HG02623 (cell line): ENCODE results near the gene KIF5A.
"Not testable (repeated sequence)": the region's sequence is repeated elsewhere in the genome, so short reads cannot be mapped to it uniquely, and the experiment has no call there.

Experiments
- ATAC-seq: cut with Tn5 transposase; IDR thresholded peaks from one replicate; pipeline ENCODE4 v1.9.1; 2021; ENCODE audit warnings: moderate library complexity; ENCODE audit not compliant: unreplicated experiment

KIF5A gene

DNA sequence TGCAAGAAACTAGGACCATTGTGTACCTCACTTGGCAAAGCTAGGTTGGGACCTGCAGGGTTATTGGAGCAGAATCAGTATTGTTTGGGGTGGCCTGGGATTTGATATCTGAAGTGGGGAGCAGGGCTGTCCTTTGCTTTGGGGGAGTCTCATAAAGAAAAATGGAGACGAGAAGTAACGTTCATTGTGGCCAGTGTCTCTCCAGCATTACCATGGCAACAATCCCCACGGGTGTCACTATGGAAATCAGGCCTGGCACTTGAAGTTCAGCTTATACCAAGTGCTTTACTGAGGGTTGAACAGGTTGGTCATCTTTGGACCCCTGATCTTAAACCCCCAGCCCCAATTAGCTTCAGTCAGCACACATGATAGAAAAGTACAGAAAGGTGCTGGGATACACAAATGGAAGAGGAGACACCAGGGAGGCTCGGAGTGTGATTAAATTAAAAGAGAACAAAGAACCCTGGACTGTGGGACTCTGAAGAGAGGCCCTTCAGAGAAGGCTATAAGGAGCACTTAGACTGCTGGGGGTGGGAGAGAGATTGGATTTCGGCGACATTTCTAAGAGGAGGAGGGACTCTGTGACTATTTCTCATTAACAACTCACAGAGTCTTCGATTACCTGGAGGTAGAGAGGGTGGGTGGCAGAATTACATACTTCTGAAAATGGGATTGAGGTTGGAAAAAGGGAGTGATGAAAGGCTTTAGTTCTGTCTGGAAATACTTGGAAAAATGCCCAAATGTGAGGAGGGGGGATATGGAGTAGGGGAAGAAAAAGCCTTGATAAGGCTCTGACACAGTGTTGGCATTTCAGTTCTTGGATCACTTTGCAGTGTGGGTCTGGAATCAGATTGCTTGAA lies 3.7 kb downstream of the KIF5A start:
- ATAC-seq, result no peak

DNA sequence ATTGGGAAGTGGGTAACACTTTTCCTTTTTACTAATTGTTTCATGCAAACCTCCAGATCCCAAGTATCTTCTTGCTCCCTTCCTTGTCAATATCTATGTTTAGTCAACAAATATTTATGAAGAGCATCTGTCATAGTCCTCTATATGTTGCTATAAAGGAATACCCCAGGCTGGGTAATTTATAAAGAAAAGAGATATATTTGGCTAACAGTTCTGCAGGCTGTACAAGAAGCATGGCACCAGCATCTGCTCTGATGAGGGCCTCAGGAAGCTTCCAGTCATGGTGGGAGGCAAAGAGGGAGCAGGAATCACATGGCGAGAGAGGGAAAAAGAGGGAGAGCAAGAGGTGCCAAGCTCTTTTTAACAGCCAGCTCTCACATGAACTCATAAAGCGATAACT lies 4.6 kb downstream of the KIF5A start:
- ATAC-seq, result no peak

GRCh38 chr12:57554897-57555296 lies 5.1 kb downstream of the KIF5A start:
- no peak for ATAC-seq

GRCh38 chr12:57558864-57559263 lies 9.0 kb downstream of the KIF5A start:
- ATAC-seq, result no peak

DNA sequence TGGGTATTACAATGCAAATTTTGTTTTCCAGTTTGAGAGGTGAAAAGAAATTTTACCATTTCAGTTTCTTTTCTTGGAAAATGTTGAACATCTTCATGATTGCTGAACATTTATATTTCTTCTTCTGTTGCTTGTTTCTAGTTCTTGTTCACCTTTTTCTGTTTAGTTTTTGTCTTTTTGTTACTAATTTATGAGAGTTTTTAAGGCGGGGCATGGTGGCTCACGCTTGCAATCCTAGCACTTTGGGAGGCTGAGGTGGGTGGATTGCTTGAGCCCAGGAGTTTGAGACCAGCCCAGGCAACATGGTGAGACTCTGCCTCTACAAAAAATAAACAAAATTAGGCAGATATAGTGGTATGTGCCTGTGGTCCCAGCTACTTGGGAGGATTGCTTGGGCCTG lies 10.7 kb downstream of the KIF5A start:
- ATAC-seq, result no peak

DNA sequence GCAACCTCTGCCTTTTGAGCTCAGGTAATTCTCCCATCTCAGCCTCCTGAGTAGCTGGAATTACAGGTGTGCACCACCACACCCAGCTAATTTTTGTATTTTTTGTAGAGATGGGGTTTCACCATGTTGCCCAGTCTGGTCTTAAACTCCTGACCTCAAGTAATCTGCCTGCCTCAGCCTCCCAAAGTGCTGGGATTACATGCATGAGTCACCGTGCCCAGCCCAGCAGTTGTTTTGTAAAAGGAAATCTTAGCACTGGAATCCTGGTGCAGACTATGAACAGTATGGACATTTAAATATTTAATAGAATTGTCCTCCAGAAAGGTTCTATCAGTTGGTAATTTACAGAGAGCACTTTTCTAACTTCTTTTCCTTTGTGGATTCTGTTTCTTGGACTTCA lies 11.3 kb downstream of the KIF5A start:
- not testable (repeated sequence) for ATAC-seq

DNA sequence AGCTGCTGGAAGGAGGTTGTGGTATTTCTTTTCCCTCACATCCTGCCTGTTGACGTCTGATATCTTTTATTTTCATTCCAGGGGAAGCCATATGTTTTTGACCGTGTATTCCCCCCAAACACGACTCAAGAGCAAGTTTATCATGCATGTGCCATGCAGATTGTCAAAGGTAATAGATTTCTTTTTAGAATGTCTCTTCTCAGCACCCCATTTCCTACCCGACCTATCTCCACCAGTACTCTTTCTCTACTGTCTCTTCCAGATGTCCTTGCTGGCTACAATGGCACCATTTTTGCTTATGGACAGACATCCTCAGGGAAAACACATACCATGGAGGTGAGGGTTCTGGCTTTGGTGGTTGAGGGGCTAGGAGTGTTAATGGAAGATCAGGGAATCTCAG lies 13.5 kb downstream of the KIF5A start:
- ATAC-seq, result no peak

DNA sequence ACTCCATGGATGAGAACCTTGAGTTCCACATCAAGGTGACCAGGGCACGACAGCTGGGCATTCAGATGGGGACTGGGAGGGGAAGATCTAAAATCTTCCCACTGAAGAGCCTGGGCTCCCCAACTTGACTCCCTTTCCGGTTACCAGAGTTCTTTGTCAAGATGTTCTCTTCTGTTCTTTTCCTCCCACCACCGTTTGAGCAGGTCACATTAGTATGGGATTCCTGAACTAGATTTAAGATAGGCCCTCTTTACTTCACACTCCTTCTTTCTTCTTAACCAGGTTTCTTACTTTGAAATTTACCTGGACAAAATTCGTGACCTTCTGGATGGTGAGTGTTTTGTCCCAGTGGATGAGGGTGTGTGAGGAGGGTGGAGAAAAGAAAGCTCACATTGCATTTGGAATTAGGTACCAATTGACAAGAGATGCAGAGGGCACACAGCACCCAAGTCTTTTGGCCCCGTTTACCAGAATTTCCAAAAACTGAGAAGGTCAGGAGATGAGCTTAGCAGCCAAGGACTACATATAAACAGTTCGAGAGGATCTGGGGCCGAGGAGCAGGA lies 14.4 kb downstream of the KIF5A start:
- ATAC-seq, result no peak

DNA sequence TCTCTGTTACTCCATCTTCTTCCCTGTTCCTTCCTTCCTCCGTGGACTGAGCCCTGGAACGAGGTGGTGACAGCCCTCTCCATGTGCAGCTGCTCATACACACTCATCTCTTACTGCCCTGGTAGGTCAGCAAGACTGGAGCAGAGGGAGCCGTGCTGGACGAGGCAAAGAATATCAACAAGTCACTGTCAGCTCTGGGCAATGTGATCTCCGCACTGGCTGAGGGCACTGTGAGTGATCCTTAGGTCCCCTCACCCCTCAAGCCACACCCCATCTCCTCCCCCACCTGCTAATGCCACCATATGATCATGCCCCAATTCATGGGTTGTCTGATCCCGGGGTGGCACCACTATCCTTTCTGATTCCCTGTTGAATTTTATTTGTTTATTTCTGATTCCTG lies 19.0 kb downstream of the KIF5A start:
- no peak for ATAC-seq

- no peak for ATAC-seq
These were observed 20.0 kb downstream of the KIF5A start for GRCh38 chr12:57569858-57570257.

- ATAC-seq, result not testable (repeated sequence)
These were observed 20.6 kb downstream of the KIF5A start for GRCh38 chr12:57570438-57570837.

- no peak for ATAC-seq
These were observed 22.3 kb downstream of the KIF5A start for GRCh38 chr12:57571926-57572762.

DNA sequence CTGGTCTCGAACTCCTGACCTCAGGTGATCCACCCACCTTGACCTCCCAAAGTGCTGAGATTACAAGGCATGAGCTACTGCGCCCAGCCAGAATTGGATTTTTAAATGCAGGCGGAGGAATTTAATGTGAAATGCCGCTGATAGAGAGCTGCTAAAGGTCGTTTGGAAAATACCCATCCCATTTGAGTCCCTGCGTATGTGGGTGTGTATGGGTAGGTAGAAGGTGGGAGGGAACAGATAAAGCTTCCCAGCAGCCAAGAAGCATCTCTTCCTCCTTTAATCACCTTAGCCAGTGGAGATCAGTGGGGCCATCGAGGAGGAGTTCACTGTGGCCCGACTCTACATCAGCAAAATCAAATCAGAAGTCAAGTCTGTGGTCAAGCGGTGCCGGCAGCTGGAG lies 25.0 kb downstream of the KIF5A start:
- no peak for ATAC-seq

DNA sequence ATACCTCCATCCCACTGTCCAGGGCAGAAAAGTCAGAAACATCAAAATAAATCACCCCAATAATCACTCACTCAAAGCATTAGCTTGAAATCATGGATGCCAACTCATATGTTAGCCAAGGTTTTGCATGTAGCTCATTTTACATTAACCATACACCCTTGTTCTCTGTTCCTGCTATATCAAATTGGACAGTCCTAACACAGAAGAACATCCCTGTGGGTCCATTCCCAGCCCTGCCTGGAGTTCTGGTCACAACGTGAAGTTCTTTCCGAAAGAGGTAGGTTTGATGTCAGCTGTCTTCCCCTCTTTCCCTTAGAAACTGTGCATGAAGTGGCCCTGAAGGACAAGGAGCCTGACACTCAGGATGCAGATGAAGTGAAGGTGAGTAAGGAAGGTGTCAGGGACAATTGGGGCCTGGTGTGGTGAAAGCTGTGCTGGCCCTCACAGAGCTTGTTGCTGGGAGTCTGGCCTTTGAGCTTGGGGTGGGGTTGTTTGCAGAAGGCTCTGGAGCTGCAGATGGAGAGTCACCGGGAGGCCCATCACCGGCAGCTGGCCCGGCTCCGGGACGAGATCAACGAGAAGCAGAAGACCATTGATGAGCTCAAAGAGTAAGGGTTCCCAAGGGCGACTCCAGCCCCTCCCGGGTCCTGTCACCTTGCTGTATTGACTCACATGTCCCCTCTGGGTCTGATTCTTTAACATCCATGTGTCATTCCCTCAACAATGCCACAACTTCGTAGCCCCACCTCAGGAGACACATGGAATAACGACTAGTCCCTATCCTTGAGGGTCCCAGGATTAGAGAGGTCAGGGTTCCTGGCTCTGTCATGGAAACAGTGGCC lies 26.1 kb downstream of the KIF5A start:
- ATAC-seq, result no peak

DNA sequence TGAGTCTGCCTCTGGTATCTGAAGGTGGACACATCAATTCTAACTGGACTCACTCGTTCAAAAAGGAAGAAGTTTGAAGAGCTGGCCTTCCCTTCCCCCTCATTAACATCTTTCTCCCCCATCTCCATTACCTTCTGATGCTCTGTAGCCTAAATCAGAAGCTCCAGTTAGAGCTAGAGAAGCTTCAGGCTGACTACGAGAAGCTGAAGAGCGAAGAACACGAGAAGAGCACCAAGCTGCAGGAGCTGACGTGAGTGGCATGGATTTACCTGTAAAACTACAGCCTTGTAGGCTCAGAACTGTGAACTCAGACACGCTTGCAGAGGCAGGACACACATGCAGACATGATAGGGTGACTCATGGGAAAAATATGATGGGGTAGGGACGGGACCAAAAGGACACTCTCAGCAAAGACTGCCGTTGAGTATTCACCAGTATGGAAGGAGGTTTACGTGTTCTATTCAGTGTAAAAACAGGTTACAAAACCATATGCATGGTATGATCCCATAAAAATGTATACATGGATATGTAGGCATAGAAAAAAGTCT lies 26.8 kb downstream of the KIF5A start:
- no peak for ATAC-seq

DNA sequence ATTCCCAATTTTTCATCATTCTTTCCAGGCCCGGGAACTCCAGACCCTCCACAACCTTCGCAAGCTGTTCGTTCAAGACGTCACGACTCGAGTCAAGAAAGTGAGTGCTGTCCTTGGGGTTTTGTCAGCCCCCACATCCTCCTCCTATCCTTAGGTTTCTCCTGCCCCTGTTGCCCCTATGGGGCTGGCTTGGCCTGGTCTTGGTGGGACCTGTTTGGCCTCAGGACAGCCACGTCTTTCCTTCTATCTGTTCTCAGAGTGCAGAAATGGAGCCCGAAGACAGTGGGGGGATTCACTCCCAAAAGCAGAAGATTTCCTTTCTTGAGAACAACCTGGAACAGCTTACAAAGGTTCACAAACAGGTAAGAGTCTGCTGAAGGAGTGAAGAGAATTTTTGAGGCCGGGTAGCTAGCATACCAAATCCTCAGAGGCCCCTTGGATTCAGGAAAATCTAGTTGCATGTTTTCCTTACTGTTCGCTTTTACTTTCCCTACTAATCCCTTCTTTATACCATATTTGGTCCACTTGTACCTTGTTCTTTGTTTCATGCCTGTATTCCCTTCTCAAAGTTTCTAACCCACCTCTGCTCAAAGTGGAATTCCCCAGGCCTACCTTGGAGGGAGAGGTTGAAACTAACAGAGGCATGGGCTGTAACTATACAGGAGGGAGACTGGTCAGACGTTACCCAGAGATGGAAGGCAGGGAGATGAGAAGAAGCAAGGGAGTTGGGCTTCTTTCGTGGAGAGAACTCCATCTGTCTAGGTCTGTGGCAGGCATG lies 28.3 kb downstream of the KIF5A start:
- ATAC-seq, result no peak

DNA sequence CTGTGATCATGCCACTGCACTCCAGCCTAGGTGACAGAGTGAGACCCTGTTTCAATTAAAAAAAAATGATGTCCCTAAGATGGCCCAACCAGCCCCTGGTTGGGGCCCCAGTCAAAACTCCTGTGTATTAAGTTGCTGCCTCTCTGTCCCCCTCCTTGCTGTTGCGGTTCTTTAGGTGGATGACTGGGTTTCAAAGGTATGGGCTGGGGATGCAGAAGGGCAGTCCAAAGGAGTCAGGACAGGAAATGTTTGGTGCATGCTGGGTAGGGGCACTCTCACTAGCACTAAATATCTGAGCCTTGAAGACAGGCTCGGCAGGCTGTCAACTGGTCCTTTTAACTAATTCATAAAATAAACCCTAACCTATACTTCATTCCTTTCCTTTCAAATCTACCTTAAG lies 29.2 kb downstream of the KIF5A start:
- no peak for ATAC-seq

DNA sequence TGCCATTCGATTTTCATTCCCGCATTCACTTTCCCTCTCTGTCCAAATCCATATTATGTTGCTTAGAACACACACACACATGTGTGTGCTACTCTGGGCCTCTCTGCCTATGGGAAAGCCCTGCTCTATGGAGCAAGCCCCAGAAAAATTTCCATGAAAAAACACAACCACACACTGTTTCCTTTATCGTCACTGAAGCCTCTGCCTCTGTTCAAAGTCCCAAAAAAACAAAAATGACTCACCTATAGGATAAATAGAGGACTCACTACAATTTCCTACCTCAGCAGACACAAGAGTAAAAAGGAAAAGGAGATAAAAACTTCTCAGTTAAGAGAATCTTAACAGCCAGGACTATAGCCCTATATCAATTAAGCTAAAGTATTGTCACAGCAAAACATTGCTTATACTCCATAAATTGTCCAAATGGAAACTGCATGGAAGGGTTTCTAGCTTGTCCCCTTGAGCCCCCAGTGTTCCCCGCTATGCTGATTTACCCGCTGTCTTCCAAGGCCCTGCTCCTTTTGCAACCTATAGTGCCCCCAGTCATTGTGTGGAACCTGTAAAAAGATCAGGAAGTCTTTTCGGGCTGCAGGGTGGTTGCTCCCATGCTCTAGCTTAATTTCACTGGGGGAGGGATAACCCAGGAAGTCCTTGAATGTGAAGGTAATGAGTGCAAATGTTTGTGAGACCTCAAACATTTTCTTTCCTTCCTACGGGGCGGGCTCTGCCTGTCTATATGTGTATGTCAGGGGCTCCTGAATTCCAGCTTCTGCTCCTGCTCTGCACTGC lies 30.0 kb downstream of the KIF5A start:
- ATAC-seq, result no peak

GRCh38 chr12:57580466-57580795 lies 30.6 kb downstream of the KIF5A start:
- no peak for ATAC-seq
